GM06990 (cell line): ENCODE results near the gene SERPINA1.
"Not testable (repeated sequence)": the region's sequence is repeated elsewhere in the genome, so short reads cannot be mapped to it uniquely, and the experiment has no call there.

Experiments
- DNase-seq: peaks from one replicate; pipeline ENCODE4 v3.0.0-alpha.2; 2011; ENCODE audit not compliant: insufficient read length; ENCODE audit errors: extremely low read depth
- H3K27me3 ChIP-seq: replicated peaks from 2 replicates; pipeline ENCODE4 v1.6.0; 2011; ENCODE audit warnings: low read length; ENCODE audit not compliant: control insufficient read depth, insufficient read depth
- H3K36me3 ChIP-seq: 2 replicates; pipeline ENCODE4 v1.5.1; 2011; ENCODE audit warnings: low read length; ENCODE audit not compliant: control insufficient read depth, insufficient read depth
- H3K4me3 ChIP-seq: replicated peaks from 2 replicates; pipeline ENCODE4 v1.5.1; 2011; ENCODE audit warnings: low read depth, mild to moderate bottlenecking, control low read depth, low read length
- CTCF ChIP-seq: IDR thresholded peaks from 2 replicates; pipeline ENCODE4 v1.5.1; 2011; ENCODE audit warnings: low read length, control low read depth, mild to moderate bottlenecking, inconsistent platforms; ENCODE audit not compliant: insufficient read depth, poor library complexity, severe bottlenecking

The SERPINA1 gene

GRCh38 chr14:94374116-94374515, 14.3 kb downstream of the SERPINA1 start:
- Histone ChIP-seq H3K4me3 (no peak overlapping the region), H3K27me3 (no peaks in the 10 kb centered on the region), H3K36me3 (no peaks in the 10 kb centered on the region)
- no peak for DNase-seq
- no peak for TF ChIP-seq CTCF

- H3K27me3 ChIP-seq = no peaks in the 10 kb centered on the region
- no peaks in the 10 kb centered on the region for H3K36me3 ChIP-seq
- TF ChIP-seq CTCF = no peak
- DNase-seq = no peak
- no peak overlapping the region for H3K4me3 ChIP-seq
Observed at GRCh38 chr14:94373708-94374107, 14.7 kb downstream of the SERPINA1 start.

GRCh38 chr14:94372021-94372605, 16.3 kb downstream of the SERPINA1 start:
- Histone ChIP-seq H3K36me3 (no peaks in the 10 kb centered on the region), H3K4me3 (no peak overlapping the region), H3K27me3 (no peaks in the 10 kb centered on the region)
- TF ChIP-seq CTCF = peak; percentile 40
- no peak for DNase-seq

GRCh38 chr14:94370524-94370910, 17.9 kb downstream of the SERPINA1 start:
- H3K27me3 ChIP-seq = no peaks in the 10 kb centered on the region
- no peak for DNase-seq
- no peak overlapping the region for H3K4me3 ChIP-seq
- H3K36me3 ChIP-seq = no peaks in the 10 kb centered on the region
- no peak for TF ChIP-seq CTCF

- not testable (repeated sequence) for DNase-seq, H3K36me3 ChIP-seq, H3K27me3 ChIP-seq, H3K4me3 ChIP-seq
Observed at GRCh38 chr14:94369766-94370523, 18.5 kb downstream of the SERPINA1 start.

GRCh38 chr14:94368956-94369355, 19.4 kb downstream of the SERPINA1 start:
- no peak for DNase-seq
- Histone ChIP-seq H3K36me3 (no peaks in the 10 kb centered on the region), H3K27me3 (no peaks in the 10 kb centered on the region), H3K4me3 (no peak overlapping the region)
- no peak for TF ChIP-seq CTCF
